ENCODE measurements around the gene GPC1.

GPC1 gene

GRCh38 chr2:240425697-240426096 lies 9.8 kb upstream of the GPC1 start:
- Histone ChIP-seq H3K27me3 (ENCODE audit: low read depth, low read length) (no peaks in the 10 kb centered on the region), H3K27ac (ENCODE audit: low read length) (no peak overlapping the region), H3K9ac (ENCODE audit: low read length) (no peak overlapping the region), H4K20me1 (ENCODE audit: insufficient read depth, low read length) (no peaks in the 10 kb centered on the region), H3K4me2 (ENCODE audit: low read length) (no peak overlapping the region), H3K79me2 (ENCODE audit: low read length) (no peaks in the 10 kb centered on the region), H3K4me3 (ENCODE audit: low read length) (no peak overlapping the region), H3K9me3 (ENCODE audit: insufficient read depth, low read length) (no peaks in the 10 kb centered on the region), H2AFZ (ENCODE audit: low read depth, low read length) (no peak overlapping the region), H3K36me3 (replicated peaks; ENCODE audit: low read depth, low read length) (no peaks in the 10 kb centered on the region), H3K4me1 (ENCODE audit: low read length) (no peaks in the 10 kb centered on the region)
- TF ChIP-seq EZH2phosphoT487 (IDR thresholded peaks at IDR 0.05; ENCODE audit: low read depth): no peak
- TF ChIP-seq CTCF (IDR thresholded peaks at IDR 0.05; ENCODE audit: low read depth, low read length): no peak

- no peak overlapping the region for H3K4me2 ChIP-seq (ENCODE audit: low read length)
- no peak for TF ChIP-seq EZH2phosphoT487 (IDR thresholded peaks at IDR 0.05; ENCODE audit: low read depth)
- TF ChIP-seq CTCF (IDR thresholded peaks at IDR 0.05; ENCODE audit: low read depth, low read length): no peak
- no peak overlapping the region for H3K9ac ChIP-seq (ENCODE audit: low read length)
- no peaks in the 10 kb centered on the region for H3K36me3 ChIP-seq (replicated peaks; ENCODE audit: low read depth, low read length)
- H3K4me1 ChIP-seq (ENCODE audit: low read length): no peaks in the 10 kb centered on the region
- H2AFZ ChIP-seq (ENCODE audit: low read depth, low read length): no peak overlapping the region
- no peak overlapping the region for H3K4me3 ChIP-seq (ENCODE audit: low read length)
- H3K9me3 ChIP-seq (ENCODE audit: insufficient read depth, low read length): no peaks in the 10 kb centered on the region
- H3K27ac ChIP-seq (ENCODE audit: low read length): no peak overlapping the region
- no peaks in the 10 kb centered on the region for H3K79me2 ChIP-seq (ENCODE audit: low read length)
- no peaks in the 10 kb centered on the region for H4K20me1 ChIP-seq (ENCODE audit: insufficient read depth, low read length)
- no peaks in the 10 kb centered on the region for H3K27me3 ChIP-seq (ENCODE audit: low read depth, low read length)
Observed at GRCh38 chr2:240426845-240427721, 8.4 kb upstream of the GPC1 start.

GRCh38 chr2:240427729-240428128 lies 7.7 kb upstream of the GPC1 start:
- no peak overlapping the region for H3K4me2 ChIP-seq (ENCODE audit: low read length)
- no peak overlapping the region for H3K27ac ChIP-seq (ENCODE audit: low read length)

More at GRCh38 chr2:240427729-240428128, 7.7 kb upstream of the GPC1 start:
- Histone ChIP-seq H3K27me3 (ENCODE audit: low read depth, low read length) (no peaks in the 10 kb centered on the region), H2AFZ (ENCODE audit: low read depth, low read length) (no peak overlapping the region), H4K20me1 (ENCODE audit: insufficient read depth, low read length) (no peaks in the 10 kb centered on the region), H3K9ac (ENCODE audit: low read length) (no peak overlapping the region), H3K9me3 (ENCODE audit: insufficient read depth, low read length) (no peaks in the 10 kb centered on the region), H3K36me3 (replicated peaks; ENCODE audit: low read depth, low read length) (no peaks in the 10 kb centered on the region), H3K79me2 (ENCODE audit: low read length) (no peaks in the 10 kb centered on the region), H3K4me3 (ENCODE audit: low read length) (no peak overlapping the region), H3K4me1 (ENCODE audit: low read length) (no peaks in the 10 kb centered on the region)
- TF ChIP-seq EZH2phosphoT487 (IDR thresholded peaks at IDR 0.05; ENCODE audit: low read depth) (no peak), CTCF (IDR thresholded peaks at IDR 0.05; ENCODE audit: low read depth, low read length) (no peak)

Measured in OCI-LY3 (cell line).